SK-N-SH treated with all-trans-retinoic acid at 6 μM for 48 hours (cell line): Measurements from ENCODE around the gene KEL.

ENCODE experiments used
- ATAC-seq: fragments of 200-7000 bp; cut with Tn5 transposase; 3 replicates; pipeline ENCODE4 v1.9.1; 2020; ENCODE audit warnings: mild to moderate bottlenecking, moderate library complexity
- ARNTL ChIP-seq: fragments of 450-650 bp; formaldehyde crosslinking; IDR thresholded peaks from 2 replicates; pipeline ENCODE4 v1.5.0; 2020; ENCODE audit warnings: low read depth, mild to moderate bottlenecking, moderate library complexity, borderline replicate concordance
- BACH2 ChIP-seq: fragments of 250-450 bp; sonication (Bioruptor Pico); IDR thresholded peaks from 2 replicates; pipeline ENCODE4 v1.9.0; 2021; ENCODE audit warnings: mild to moderate bottlenecking, borderline replicate concordance
- CSDC2 ChIP-seq: fragments of 250-450 bp; sonication (Bioruptor Pico); IDR thresholded peaks from 2 replicates; pipeline ENCODE4 v1.5.0; 2020; ENCODE audit warnings: mild to moderate bottlenecking, moderate library complexity
- CSRNP3 ChIP-seq: fragments of 250-450 bp; sonication (Bioruptor Pico); IDR thresholded peaks from 2 replicates; pipeline ENCODE4 v1.5.1; 2021; ENCODE audit warnings: mild to moderate bottlenecking, moderate library complexity
- ESRRG ChIP-seq: fragments of 250-450 bp; sonication (Bioruptor Pico); IDR thresholded peaks from 2 replicates; pipeline ENCODE4 v1.6.1; 2021; ENCODE audit warnings: mild to moderate bottlenecking
- GLIS3 ChIP-seq: fragments of 250-450 bp; sonication (Bioruptor Pico); IDR thresholded peaks from 2 replicates; pipeline ENCODE4 v1.5.0; 2020; ENCODE audit warnings: mild to moderate bottlenecking, moderate library complexity
- ISL1 ChIP-seq: fragments of 250-450 bp; sonication (Bioruptor Pico); IDR thresholded peaks from 2 replicates; pipeline ENCODE4 v2.1.2; 2022; ENCODE audit warnings: mild to moderate bottlenecking, moderate library complexity
- OSR1 ChIP-seq: fragments of 250-450 bp; sonication (Bioruptor Pico); IDR thresholded peaks from 2 replicates; pipeline ENCODE4 v1.8.0; 2022; ENCODE audit warnings: moderate library complexity, mild to moderate bottlenecking, inconsistent platforms
- PATZ1 ChIP-seq: fragments of 250-450 bp; sonication (Bioruptor Pico); IDR thresholded peaks from 2 replicates; pipeline ENCODE4 v1.8.0; 2020; ENCODE audit warnings: mild to moderate bottlenecking, moderate library complexity, borderline replicate concordance
- POU6F1 ChIP-seq: fragments of 250-450 bp; sonication (Bioruptor Pico); IDR thresholded peaks from 2 replicates; pipeline ENCODE4 v1.8.0; 2021; ENCODE audit warnings: low read depth, mild to moderate bottlenecking, moderate library complexity, borderline replicate concordance
- PPARA ChIP-seq: fragments of 250-450 bp; sonication (Bioruptor Pico); IDR thresholded peaks from 2 replicates; pipeline ENCODE4 v1.5.0; 2020; ENCODE audit warnings: mild to moderate bottlenecking, borderline replicate concordance
- RARB ChIP-seq: fragments of 250-450 bp; sonication (Bioruptor Pico); IDR thresholded peaks from 2 replicates; pipeline ENCODE4 v1.8.0; 2021; ENCODE audit warnings: mild to moderate bottlenecking, moderate library complexity
- SNAI2 ChIP-seq: fragments of 250-450 bp; sonication (Bioruptor Pico); IDR thresholded peaks from 2 replicates; pipeline ENCODE4 v1.5.0; 2020; ENCODE audit warnings: mild to moderate bottlenecking, moderate library complexity
- TOX ChIP-seq: fragments of 250-450 bp; sonication (Bioruptor Pico); IDR thresholded peaks from 2 replicates; pipeline ENCODE4 v1.8.0; 2021; ENCODE audit warnings: mild to moderate bottlenecking, moderate library complexity, borderline replicate concordance
- TSHZ2 ChIP-seq: fragments of 250-450 bp; sonication (Bioruptor Pico); IDR thresholded peaks from 2 replicates; pipeline ENCODE4 v1.5.0; 2020; ENCODE audit warnings: mild to moderate bottlenecking, moderate library complexity
- ZC3H10 ChIP-seq: fragments of 250-450 bp; sonication (Bioruptor Pico); IDR thresholded peaks from 2 replicates; pipeline ENCODE4 v1.5.1; 2021; ENCODE audit warnings: mild to moderate bottlenecking, moderate library complexity
- ZFP3 ChIP-seq: fragments of 250-450 bp; sonication (Bioruptor Pico); IDR thresholded peaks from 2 replicates; pipeline ENCODE4 v1.5.0; 2020; ENCODE audit warnings: mild to moderate bottlenecking, moderate library complexity
- ZFP30 ChIP-seq: fragments of 450-650 bp; formaldehyde crosslinking; IDR thresholded peaks from 2 replicates; pipeline ENCODE4 v1.5.0; 2022; ENCODE audit warnings: mild to moderate bottlenecking, moderate library complexity
- ZNF565 ChIP-seq: fragments of 450-650 bp; formaldehyde crosslinking; conservative IDR thresholded peaks from 2 replicates; pipeline ENCODE4 v1.5.0; 2020; ENCODE audit warnings: low read depth, mild to moderate bottlenecking, moderate library complexity
- ZNF70 ChIP-seq: fragments of 450-650 bp; formaldehyde crosslinking; IDR thresholded peaks from 2 replicates; pipeline ENCODE4 v1.5.0; 2020; ENCODE audit warnings: mild to moderate bottlenecking, moderate library complexity
- ZNF8 ChIP-seq: fragments of 450-650 bp; formaldehyde crosslinking; IDR thresholded peaks from 2 replicates; pipeline ENCODE4 v1.5.0; 2020; ENCODE audit warnings: mild to moderate bottlenecking, moderate library complexity

Gene KEL

GRCh38 chr7:142956951-142957623, 5.1 kb downstream of the KEL start:
- TF ChIP-seq SNAI2 (CRISPR knock-in tag) (no peak), ZNF70 (no peak), CSRNP3 (no peak), ZFP30 (CRISPR knock-in tag) (no peak), ZFP3 (CRISPR knock-in tag) (no peak), PATZ1 (CRISPR knock-in tag) (no peak), BACH2 (CRISPR knock-in tag) (no peak), CSDC2 (no peak), PPARA (CRISPR knock-in tag) (no peak)
- TF ChIP-seq, all 23 proteins: peak for 0
- ATAC-seq, result no peak

- ATAC-seq, result no peak
- TF ChIP-seq ZNF8 (no peak), CSRNP3 (no peak), ZFP30 (CRISPR knock-in tag) (no peak), POU6F1 (CRISPR knock-in tag) (no peak), ZC3H10 (CRISPR knock-in tag) (no peak), ISL1 (no peak), TSHZ2 (no peak), BACH2 (CRISPR knock-in tag) (no peak), ARNTL (no peak), OSR1 (CRISPR knock-in tag) (no peak), ESRRG (CRISPR knock-in tag) (no peak), PATZ1 (CRISPR knock-in tag) (no peak), GLIS3 (CRISPR knock-in tag) (no peak)
These were observed 7.4 kb downstream of the KEL start for GRCh38 chr7:142954680-142955268.

GRCh38 chr7:142950235-142950634, 11.9 kb downstream of the KEL start:
- ATAC-seq, result no peak
- TF ChIP-seq ARNTL, result no peak
- TF ChIP-seq CSDC2, result no peak
- TF ChIP-seq POU6F1 (CRISPR knock-in tag), result no peak
- no peak for TF ChIP-seq ZNF70
- no peak for TF ChIP-seq ZNF8
- no peak for TF ChIP-seq OSR1 (CRISPR knock-in tag)
- TF ChIP-seq TOX, result no peak
- no peak for TF ChIP-seq CSRNP3
- no peak for TF ChIP-seq ESRRG (CRISPR knock-in tag)
- no peak for TF ChIP-seq ZFP30 (CRISPR knock-in tag)
- no peak for TF ChIP-seq RARB (CRISPR knock-in tag)
- TF ChIP-seq SNAI2 (CRISPR knock-in tag), result no peak
- TF ChIP-seq ZNF565, result no peak
